ENCODE measurements around the gene PAPPA2.

PAPPA2 gene

GRCh38 chr1:176720838-176721237 is 257.9 kb downstream of the PAPPA2 start:
- H3K27ac ChIP-seq = no peak overlapping the region
- POLR2A ChIA-PET (ENCODE audit: low non-redundant PET) = no interaction called here
- TF ChIP-seq, protein P1, sequence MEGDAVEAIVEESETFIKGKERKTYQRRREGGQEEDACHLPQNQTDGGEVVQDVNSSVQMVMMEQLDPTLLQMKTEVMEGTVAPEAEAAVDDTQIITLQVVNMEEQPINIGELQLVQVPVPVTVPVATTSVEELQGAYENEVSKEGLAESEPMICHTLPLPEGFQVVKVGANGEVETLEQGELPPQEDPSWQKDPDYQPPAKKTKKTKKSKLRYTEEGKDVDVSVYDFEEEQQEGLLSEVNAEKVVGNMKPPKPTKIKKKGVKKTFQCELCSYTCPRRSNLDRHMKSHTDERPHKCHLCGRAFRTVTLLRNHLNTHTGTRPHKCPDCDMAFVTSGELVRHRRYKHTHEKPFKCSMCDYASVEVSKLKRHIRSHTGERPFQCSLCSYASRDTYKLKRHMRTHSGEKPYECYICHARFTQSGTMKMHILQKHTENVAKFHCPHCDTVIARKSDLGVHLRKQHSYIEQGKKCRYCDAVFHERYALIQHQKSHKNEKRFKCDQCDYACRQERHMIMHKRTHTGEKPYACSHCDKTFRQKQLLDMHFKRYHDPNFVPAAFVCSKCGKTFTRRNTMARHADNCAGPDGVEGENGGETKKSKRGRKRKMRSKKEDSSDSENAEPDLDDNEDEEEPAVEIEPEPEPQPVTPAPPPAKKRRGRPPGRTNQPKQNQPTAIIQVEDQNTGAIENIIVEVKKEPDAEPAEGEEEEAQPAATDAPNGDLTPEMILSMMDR (conservative IDR thresholded peaks at IDR 0.05; ENCODE audit: low read depth) = no peak
- no peak for DNase-seq (ENCODE audit: low spot score)
- CTCF ChIA-PET = no interaction called here

- POLR2A ChIA-PET (ENCODE audit: low non-redundant PET) = no interaction called here
- DNase-seq (ENCODE audit: low spot score) = no peak
- CTCF ChIA-PET = interaction anchor here (0.6 kb wide), 1 partner anchor 15 kb away, joined by 3 read pairs; no protein-coding TSS in a partner anchor
- no peak overlapping the region for H3K27ac ChIP-seq
- TF ChIP-seq, protein P1 (conservative IDR thresholded peaks at IDR 0.05; ENCODE audit: low read depth) = no peak
Measured at GRCh38 chr1:176733661-176734060, 270.7 kb downstream of the PAPPA2 start.

DNA sequence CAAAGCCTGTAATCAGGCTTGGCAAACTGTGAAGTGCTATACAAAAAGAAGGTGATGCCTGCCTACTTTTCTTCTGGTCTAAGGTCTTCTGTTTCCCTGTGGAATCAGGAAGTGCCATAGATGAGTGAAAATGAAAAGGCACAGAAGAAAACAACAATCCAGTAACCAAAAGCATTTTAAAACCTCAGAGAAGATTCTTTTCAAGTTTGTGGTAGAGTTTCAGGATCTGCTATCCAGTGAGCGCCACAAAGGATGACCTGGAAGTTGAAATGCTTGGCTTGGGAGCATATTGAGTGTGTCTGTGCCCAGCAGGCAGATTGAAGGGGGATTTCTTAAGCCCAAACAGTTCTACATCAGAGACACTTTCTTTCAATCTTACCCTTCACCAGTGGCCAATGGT is 272.2 kb downstream of the PAPPA2 start:
- DNase-seq (ENCODE audit: low spot score) = no peak
- POLR2A ChIA-PET (ENCODE audit: low non-redundant PET) = no interaction called here
- TF ChIP-seq, protein P1 (conservative IDR thresholded peaks at IDR 0.05; ENCODE audit: low read depth) = no peak
- H3K27ac ChIP-seq = no peak overlapping the region
- CTCF ChIA-PET = interaction anchor here (0.6 to 0.7 kb wide), 2 partner anchors 342 to 786 kb away, joined by 3 read pairs; no protein-coding TSS in a partner anchor

- DNase-seq (ENCODE audit: low spot score) = no peak
- no peak overlapping the region for H3K27ac ChIP-seq
- ChIA-PET CTCF (interaction anchor here (0.6 kb wide), 1 partner anchor 886 kb away, joined by 3 read pairs; no protein-coding TSS in a partner anchor), POLR2A (ENCODE audit: low non-redundant PET) (no interaction called here)
- TF ChIP-seq, protein P1 (conservative IDR thresholded peaks at IDR 0.05; ENCODE audit: low read depth) = no peak
Measured at GRCh38 chr1:176736015-176736414, 273.0 kb downstream of the PAPPA2 start.

DNA sequence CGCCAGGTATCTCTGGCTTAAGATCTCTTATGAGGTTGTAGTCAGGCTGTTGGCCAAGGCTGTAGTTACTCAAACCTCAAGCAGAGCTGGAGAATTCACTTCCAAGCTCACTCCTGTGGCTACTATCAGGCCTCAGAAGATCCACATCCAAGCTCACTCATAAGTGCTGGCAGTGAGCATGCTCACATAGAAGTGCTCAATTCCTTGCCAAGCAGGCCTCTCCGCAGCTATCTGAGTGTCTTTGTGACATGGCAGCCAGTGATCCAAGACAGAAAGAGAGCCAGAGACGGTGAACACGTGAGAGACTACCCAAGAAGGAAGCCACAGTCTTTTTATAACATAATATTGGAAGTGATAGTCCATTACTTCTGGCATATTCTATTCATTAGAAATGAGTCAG is 278.2 kb downstream of the PAPPA2 start:
- ChIA-PET POLR2A (ENCODE audit: low non-redundant PET) (no interaction called here), CTCF (no interaction called here)
- no peak for DNase-seq (ENCODE audit: low spot score)
- TF ChIP-seq, protein P1 (conservative IDR thresholded peaks at IDR 0.05; ENCODE audit: low read depth) = no peak
- no peak overlapping the region for H3K27ac ChIP-seq

DNA sequence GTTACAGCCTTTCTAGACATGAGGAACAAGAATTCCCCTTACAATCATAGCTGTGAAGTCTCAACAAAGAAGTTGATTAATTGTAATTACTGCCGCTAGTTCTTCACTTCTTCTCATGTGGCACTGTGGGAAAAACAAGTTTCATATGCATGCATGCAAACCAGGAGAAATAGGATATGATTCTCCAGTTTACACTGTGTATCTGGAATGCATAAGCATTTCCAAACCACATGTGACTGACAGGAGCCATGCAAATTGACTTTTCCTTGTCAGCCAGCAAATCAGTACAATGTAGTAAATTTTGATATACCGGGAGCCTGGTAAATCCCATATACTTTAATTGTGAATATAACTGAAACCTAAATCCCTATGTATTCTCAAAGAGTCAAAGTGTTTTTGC is 279.3 kb downstream of the PAPPA2 start:
- POLR2A ChIA-PET (ENCODE audit: low non-redundant PET) = no interaction called here
- DNase-seq (ENCODE audit: low spot score) = no peak
- H3K27ac ChIP-seq = no peak overlapping the region
- CTCF ChIA-PET = interaction anchor here (0.7 kb wide), 3 partner anchors 46 to 1144 kb away, joined by 3 to 5 read pairs (median 4); no protein-coding TSS in a partner anchor
- TF ChIP-seq, protein P1 (conservative IDR thresholded peaks at IDR 0.05; ENCODE audit: low read depth) = no peak

All from RWPE1 (cell line).